Testis (tissue), 3 donors: ENCODE results near the gene MYO1D. TPM values are rescaled to one million over a fixed set of nuclear protein-coding genes. Genes with fewer than 3 reads are reported as not detected.

Experiments used
- DNase-seq: peaks from one replicate; pipeline ENCODE4 v3.0.0-alpha.2; 2019
- H3K27ac ChIP-seq, 2 donors: fragments of 200-600 bp; sonication (generic); one replicate each; pipeline ENCODE4 v1.5.1; 2019
- H3K27me3 ChIP-seq: fragments of 200-600 bp; sonication (generic); one replicate; pipeline ENCODE4 v1.5.1; 2019
- H3K36me3 ChIP-seq: fragments of 200-600 bp; sonication (generic); one replicate; pipeline ENCODE4 v1.5.1; 2017; ENCODE audit warnings: low read depth; ENCODE audit errors: missing control alignments
- H3K4me1 ChIP-seq: fragments of 200-600 bp; sonication (generic); one replicate; pipeline ENCODE4 v1.5.1; 2019
- H3K4me3 ChIP-seq, 2 donors: fragments of 200-600 bp; sonication (generic); one replicate each; pipeline ENCODE4 v1.5.1; 2017 to 2019
- H3K9me3 ChIP-seq: fragments of 200-600 bp; sonication (generic); one replicate; pipeline ENCODE4 v1.5.1; 2017
- CTCF ChIP-seq, 3 experiments: fragments of 450-650 bp in 2 of 3; fragments of 200-600 bp in 1 of 3; sonication (generic) in 1 of 3; IDR thresholded peaks; one replicate each; pipeline ENCODE4 v1.5.1; 2016 to 2019; ENCODE audit warnings: antibody characterized with exemption in 3 of 3, mild to moderate bottlenecking in 2 of 3, moderate library complexity in 1 of 3
- POLR2A ChIP-seq: fragments of 450-650 bp; IDR thresholded peaks from one replicate; pipeline ENCODE4 v1.6.1; 2017; ENCODE audit warnings: antibody characterized with exemption, mild to moderate bottlenecking, moderate library complexity
- WGBS, 2 donors: methylation state at CpG; one replicate each; pipeline ENCODE4 v1.1.5; 2018; 5-methylcytosine and 5-hydroxymethylcytosine counted together
- intact Hi-C: fragments of 100-400 bp; cut with DNase I; formaldehyde crosslinking; loops from one replicate; pipeline ENCODE4 v1.15.1; 2023; ENCODE audit warnings: low total_unique reads
- polyA plus RNA-seq: library from polyadenylated mRNA; stranded (reverse); fragments of 350-450 nt; fragmentation: Illumina TruSeq; extraction: RNeasy Lipid Tissue Mini Kit (QIAGEN cat#74804); gene quantifications from one replicate; pipeline ENCODE4 v1.2.3, GENCODE V29; 2014; ENCODE audit warnings: low read depth, low replicate concordance; ENCODE audit not compliant: insufficient read depth
- total RNA-seq, 2 donors: library from RNA; depleted of rRNA; stranded (reverse); fragments of >200 nt; gene quantifications; one replicate each; pipeline ENCODE4 v1.2.3, GENCODE V29; 2016

The MYO1D gene
- total and polyA plus RNA-seq, 3 donors from 2014 or later, result 29.5 to 34.1 (median 33.6) TPM

GRCh38 chr17:32493571-32493970 lies 383.4 kb downstream of the MYO1D start:
- Histone ChIP-seq H3K36me3 (no peaks in the 10 kb centered on the region), H3K9me3 (no peaks in the 10 kb centered on the region), H3K27me3 (no peaks in the 10 kb centered on the region), H3K27ac (no peak overlapping the region), H3K4me1 (peaks cover 10% of the 10 kb centered on the region), H3K4me3 (no peak overlapping the region)
- no peak for TF ChIP-seq CTCF (IDR thresholded peaks at IDR 0.05)
- 92 to 97% methylated on average over 12 to 15 of the region's 15 CpGs for WGBS, 2 donors
- DNase-seq, result no peak
- intact Hi-C loops, result no loop called here

GRCh38 chr17:32492648-32493289 lies 384.2 kb downstream of the MYO1D start:
- no peak for DNase-seq
- Histone ChIP-seq H3K9me3 (no peaks in the 10 kb centered on the region), H3K27ac (no peak overlapping the region), H3K36me3 (no peaks in the 10 kb centered on the region), H3K4me3 (no peak overlapping the region), H3K4me1 (peaks cover 12% of the 10 kb centered on the region), H3K27me3 (no peaks in the 10 kb centered on the region)
- 92 to 98% methylated on average over 7 of the region's 7 CpGs for WGBS, 2 donors
- intact Hi-C loops, result no loop called here
- TF ChIP-seq CTCF (IDR thresholded peaks at IDR 0.05) (no peak), POLR2A (no peak)

DNA sequence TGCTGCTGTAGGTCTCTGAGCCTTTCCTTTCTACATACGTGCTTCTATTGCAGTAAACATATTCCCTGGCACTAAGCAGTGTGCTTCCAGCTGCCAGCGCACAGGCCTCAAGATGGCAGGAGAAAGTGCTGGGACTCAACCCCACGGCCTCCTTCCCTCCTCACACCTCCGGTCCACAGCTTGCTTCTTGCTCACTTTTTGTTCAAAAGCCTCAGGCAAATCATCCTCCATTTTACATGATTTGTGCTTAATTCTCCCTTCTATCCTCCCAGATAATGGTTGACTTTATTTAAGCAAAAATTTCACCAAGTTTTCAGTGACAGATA lies 384.7 kb downstream of the MYO1D start:
- intact Hi-C loops, result no loop called here
- TF ChIP-seq POLR2A (no peak), CTCF (IDR thresholded peaks at IDR 0.05) (no peak)
- H3K27ac ChIP-seq, result no peak overlapping the region
- H3K36me3 ChIP-seq, result no peaks in the 10 kb centered on the region
- H3K4me3 ChIP-seq, result no peak overlapping the region
- no peaks in the 10 kb centered on the region for H3K9me3 ChIP-seq
- no peaks in the 10 kb centered on the region for H3K27me3 ChIP-seq
- 82 to 87% methylated on average over 4 of the region's 4 CpGs for WGBS, 2 donors
- no peak for DNase-seq
- peaks cover 17% of the 10 kb centered on the region for H3K4me1 ChIP-seq

- 81 to 84% methylated on average over 16 to 21 of the region's 21 CpGs for WGBS, 2 donors
- intact Hi-C loops, result no loop called here
- no peaks in the 10 kb centered on the region for H3K27me3 ChIP-seq
- no peaks in the 10 kb centered on the region for H3K36me3 ChIP-seq
- no peak overlapping the region for H3K4me3 ChIP-seq
- DNase-seq, result no peak
- TF ChIP-seq CTCF (IDR thresholded peaks at IDR 0.05), result no peak
- TF ChIP-seq POLR2A, result no peak
- H3K4me1 ChIP-seq, result peaks cover 17% of the 10 kb centered on the region
- H3K9me3 ChIP-seq, result no peaks in the 10 kb centered on the region
- no peak overlapping the region for H3K27ac ChIP-seq
These were observed 385.3 kb downstream of the MYO1D start for GRCh38 chr17:32491371-32492263.
